ENCODE measurements around the gene DEPDC4.

The DEPDC4 gene

DNA sequence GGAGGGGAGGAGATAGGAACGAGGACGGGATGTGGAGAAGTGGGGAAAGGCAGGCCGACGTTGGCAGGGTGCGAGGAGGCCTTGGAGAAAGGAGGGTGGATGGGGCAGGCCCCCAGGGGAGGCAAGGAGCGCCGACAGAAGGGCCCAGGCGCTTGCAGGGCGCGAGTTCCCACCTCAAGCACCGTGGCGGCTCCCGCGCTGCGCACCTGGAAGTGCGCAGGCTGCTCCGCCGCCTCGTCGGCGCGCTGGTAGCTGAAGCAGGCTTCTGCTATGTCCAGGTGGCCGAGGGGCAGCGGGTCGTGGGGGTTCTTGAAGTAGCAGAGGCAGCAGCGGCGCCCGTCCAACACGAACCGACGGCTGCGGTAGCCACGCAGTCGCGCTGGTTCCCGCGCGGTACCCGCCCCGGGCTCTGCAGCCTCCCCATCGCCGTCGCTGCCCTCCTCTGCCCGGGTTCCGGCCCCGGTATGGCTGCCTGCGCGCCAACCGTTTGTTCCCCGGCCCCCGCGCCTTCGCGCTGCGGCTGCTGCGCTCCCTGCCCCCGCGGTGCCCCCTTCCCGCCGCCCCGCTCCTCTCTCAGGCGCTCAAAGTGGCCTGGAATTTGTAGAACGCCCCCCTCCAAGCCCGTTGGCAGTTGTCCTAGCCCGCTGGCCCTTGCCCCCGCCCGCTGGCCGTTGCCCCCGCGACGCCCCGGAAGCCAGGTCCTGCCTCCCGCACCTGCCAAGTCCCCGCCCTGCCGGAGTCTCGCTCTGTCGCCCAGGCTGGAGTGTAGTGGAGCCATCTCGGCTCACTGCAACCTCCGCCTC lies 67.3 kb downstream of the DEPDC4 start:
- TF ChIP-seq, protein P1, sequence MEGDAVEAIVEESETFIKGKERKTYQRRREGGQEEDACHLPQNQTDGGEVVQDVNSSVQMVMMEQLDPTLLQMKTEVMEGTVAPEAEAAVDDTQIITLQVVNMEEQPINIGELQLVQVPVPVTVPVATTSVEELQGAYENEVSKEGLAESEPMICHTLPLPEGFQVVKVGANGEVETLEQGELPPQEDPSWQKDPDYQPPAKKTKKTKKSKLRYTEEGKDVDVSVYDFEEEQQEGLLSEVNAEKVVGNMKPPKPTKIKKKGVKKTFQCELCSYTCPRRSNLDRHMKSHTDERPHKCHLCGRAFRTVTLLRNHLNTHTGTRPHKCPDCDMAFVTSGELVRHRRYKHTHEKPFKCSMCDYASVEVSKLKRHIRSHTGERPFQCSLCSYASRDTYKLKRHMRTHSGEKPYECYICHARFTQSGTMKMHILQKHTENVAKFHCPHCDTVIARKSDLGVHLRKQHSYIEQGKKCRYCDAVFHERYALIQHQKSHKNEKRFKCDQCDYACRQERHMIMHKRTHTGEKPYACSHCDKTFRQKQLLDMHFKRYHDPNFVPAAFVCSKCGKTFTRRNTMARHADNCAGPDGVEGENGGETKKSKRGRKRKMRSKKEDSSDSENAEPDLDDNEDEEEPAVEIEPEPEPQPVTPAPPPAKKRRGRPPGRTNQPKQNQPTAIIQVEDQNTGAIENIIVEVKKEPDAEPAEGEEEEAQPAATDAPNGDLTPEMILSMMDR (IDR thresholded peaks at IDR 0.05; ENCODE audit: low read depth, low read length) = no peak
- no peaks in the 10 kb centered on the region for H3K27me3 ChIP-seq (ENCODE audit: insufficient read depth, low read depth, severe bottlenecking)
- no peaks in the 10 kb centered on the region for H3K9me3 ChIP-seq (ENCODE audit: severe bottlenecking)
- H3K27ac ChIP-seq = peak overlapping the region; percentile 79
- peaks cover 17% of the 10 kb centered on the region for H3K36me3 ChIP-seq
- peak overlapping the region; percentile 77 for H3K4me3 ChIP-seq (ENCODE audit: low read depth, low read length)
- DNase-seq = peak; percentile 91

DNA sequence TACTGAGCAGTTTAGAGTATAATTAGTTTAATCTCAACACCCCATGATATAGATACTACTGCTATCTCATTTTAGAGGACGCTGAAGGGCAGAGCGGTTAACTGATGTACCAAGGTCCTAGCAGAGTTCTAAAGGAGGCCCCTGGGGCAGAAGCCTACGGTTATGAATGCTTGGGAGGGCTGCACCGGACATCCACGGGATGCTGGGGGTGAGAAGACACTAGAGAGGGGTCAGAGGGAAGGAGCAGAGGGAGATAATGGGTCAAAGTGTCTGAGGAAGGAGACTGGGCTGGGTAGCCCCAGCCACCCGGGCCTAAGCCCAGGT lies 67.9 kb downstream of the DEPDC4 start:
- peak overlapping the region; percentile 79 for H3K27ac ChIP-seq

GRCh38 chr12:100197486-100197885 lies 69.4 kb downstream of the DEPDC4 start:
- no peak overlapping the region for H3K27ac ChIP-seq
- TF ChIP-seq, protein P1 (IDR thresholded peaks at IDR 0.05; ENCODE audit: low read depth, low read length) = no peak
- H3K27me3 ChIP-seq (ENCODE audit: insufficient read depth, low read depth, severe bottlenecking) = no peaks in the 10 kb centered on the region
- no peaks in the 10 kb centered on the region for H3K9me3 ChIP-seq (ENCODE audit: severe bottlenecking)
- peaks cover 26% of the 10 kb centered on the region for H3K36me3 ChIP-seq
- H3K4me3 ChIP-seq (ENCODE audit: low read depth, low read length) = no peak overlapping the region
- no peak for DNase-seq

More for the DNA sequence above, 67.9 kb downstream of the DEPDC4 start:
- H3K9me3 ChIP-seq (ENCODE audit: severe bottlenecking) = no peaks in the 10 kb centered on the region
- TF ChIP-seq, protein P1 (IDR thresholded peaks at IDR 0.05; ENCODE audit: low read depth, low read length) = no peak
- peak overlapping the region; percentile 77 for H3K4me3 ChIP-seq (ENCODE audit: low read depth, low read length)
- H3K36me3 ChIP-seq = peaks cover 19% of the 10 kb centered on the region
- no peaks in the 10 kb centered on the region for H3K27me3 ChIP-seq (ENCODE audit: insufficient read depth, low read depth, severe bottlenecking)
- DNase-seq = no peak

DNA sequence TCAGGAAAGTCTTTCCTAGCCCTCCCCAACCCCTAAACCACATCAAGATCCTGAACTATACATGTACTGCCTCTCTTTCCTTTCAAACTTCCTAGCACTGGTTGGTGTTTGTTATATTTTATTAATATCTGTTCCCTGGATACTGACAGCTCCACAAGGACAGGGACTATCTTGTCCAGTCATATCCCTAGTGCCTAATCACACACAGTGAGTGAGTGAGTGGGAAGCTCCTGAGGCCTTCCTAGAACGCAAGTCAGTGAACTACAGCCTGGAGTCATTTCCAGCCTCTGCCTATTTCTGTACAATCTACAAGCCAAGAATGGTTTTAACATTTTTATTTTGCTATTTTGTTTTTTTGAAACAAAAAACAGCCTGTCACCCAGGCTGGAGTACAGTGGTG lies 73.8 kb downstream of the DEPDC4 start:
- no peaks in the 10 kb centered on the region for H3K9me3 ChIP-seq (ENCODE audit: severe bottlenecking)
- no peaks in the 10 kb centered on the region for H3K27me3 ChIP-seq (ENCODE audit: insufficient read depth, low read depth, severe bottlenecking)
- H3K27ac ChIP-seq = no peak overlapping the region
- peaks cover 37% of the 10 kb centered on the region for H3K36me3 ChIP-seq
- H3K4me3 ChIP-seq (ENCODE audit: low read depth, low read length) = no peak overlapping the region
- no peak for DNase-seq
- TF ChIP-seq, protein P1 (IDR thresholded peaks at IDR 0.05; ENCODE audit: low read depth, low read length) = no peak

All from WERI-Rb-1 (cell line).